SU-DHL-6 (cell line): ENCODE measurements around the gene KLHL40.

ENCODE experiments used
- EZH2phosphoT487 ChIP-seq: fragments of 200-600 bp; sonication (generic), shearing (Covaris generic); conservative IDR thresholded peaks from 2 replicates; pipeline ENCODE4 v1.6.1; 2018; ENCODE audit warnings: mild to moderate bottlenecking, antibody characterized with exemption, low read length, moderate library complexity, mixed read lengths
- TF ChIP-seq, protein P1 (sequence below): fragments of 200-600 bp; sonication (generic); IDR thresholded peaks from one replicate; pipeline ENCODE4 v1.5.1; 2017; ENCODE audit warnings: antibody characterized with exemption, mild to moderate bottlenecking, low read length, moderate library complexity; ENCODE audit not compliant: insufficient read depth, poor library complexity, severe bottlenecking

DNA sequence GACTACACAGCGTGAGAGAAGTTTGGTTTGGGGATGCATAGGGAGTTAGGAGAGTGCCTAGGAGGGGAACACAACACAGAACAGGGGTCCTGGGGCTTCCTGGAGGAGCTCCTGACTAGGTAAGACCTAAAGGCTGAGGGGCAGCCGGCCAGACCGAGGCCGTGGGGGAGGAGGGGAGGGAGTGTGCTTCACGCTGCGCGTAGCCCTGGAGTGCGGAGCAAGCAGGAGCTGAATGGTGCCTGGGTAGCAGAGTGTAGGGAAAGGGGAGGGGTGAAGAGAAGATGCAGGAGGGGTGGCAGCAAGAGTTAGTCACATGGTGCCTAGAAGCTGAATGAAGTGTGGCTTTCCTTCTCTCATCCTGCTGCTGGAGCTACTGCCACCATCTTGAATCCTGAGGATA is 49.7 kb downstream of the KLHL40 start:
- TF ChIP-seq, protein P1, sequence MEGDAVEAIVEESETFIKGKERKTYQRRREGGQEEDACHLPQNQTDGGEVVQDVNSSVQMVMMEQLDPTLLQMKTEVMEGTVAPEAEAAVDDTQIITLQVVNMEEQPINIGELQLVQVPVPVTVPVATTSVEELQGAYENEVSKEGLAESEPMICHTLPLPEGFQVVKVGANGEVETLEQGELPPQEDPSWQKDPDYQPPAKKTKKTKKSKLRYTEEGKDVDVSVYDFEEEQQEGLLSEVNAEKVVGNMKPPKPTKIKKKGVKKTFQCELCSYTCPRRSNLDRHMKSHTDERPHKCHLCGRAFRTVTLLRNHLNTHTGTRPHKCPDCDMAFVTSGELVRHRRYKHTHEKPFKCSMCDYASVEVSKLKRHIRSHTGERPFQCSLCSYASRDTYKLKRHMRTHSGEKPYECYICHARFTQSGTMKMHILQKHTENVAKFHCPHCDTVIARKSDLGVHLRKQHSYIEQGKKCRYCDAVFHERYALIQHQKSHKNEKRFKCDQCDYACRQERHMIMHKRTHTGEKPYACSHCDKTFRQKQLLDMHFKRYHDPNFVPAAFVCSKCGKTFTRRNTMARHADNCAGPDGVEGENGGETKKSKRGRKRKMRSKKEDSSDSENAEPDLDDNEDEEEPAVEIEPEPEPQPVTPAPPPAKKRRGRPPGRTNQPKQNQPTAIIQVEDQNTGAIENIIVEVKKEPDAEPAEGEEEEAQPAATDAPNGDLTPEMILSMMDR = no peak
- TF ChIP-seq EZH2phosphoT487 = no peak
